K562 (cell line): ENCODE data around the gene ZNF791. TPM values are rescaled to one million over a fixed set of nuclear protein-coding genes. Genes with fewer than 3 reads are reported as not detected.

ENCODE experiments used
- ATAC-seq: fragments of 200-7000 bp; cut with Tn5 transposase; 3 replicates; pipeline ENCODE4 v1.9.1; 2020; ENCODE audit warnings: moderate library complexity
- BruUV-seq: library from RNA; stranded (reverse); fragments of 400-500 nt; replicated peaks from 2 replicates; lab custom pipeline; 2021; lab: Mats Ljungman, UMichigan
- CTCF ChIA-PET: fragments of 300-600 bp; formaldehyde crosslinking; extraction: SDS; loops from one replicate; lab custom pipeline; 2021; ENCODE audit warnings: low intra/inter-chr PET ratio; lab: Yijun Ruan, JAX
- POLR2A ChIA-PET: fragments of 300-600, 350-650 bp; sonication (Branson Sonifier 250); formaldehyde crosslinking; extraction: SDS; loops from one replicate; lab custom pipeline; 2021; ENCODE audit warnings: antibody characterized with exemption, inconsistent platforms; lab: Yijun Ruan, JAX
- DNase-seq, 4 experiments: peaks; one replicate each; pipeline versions ENCODE4 v3.0.0 to v3.0.0-alpha.2; 2011 to 2018; ENCODE audit warnings: low spot score in 3 of 4, mixed read lengths in 3 of 4; ENCODE audit errors: extremely low read depth in 1 of 4
- FAIRE-seq: peaks from 2 replicates; lab custom pipeline; 2011; peaks lifted over from hg19 to GRCh38; lab: Jason Lieb, UNC
- H2AFZ ChIP-seq: 2 replicates; pipeline ENCODE4 v1.6.0; 2011; ENCODE audit warnings: low read depth, low read length, control low read depth, inconsistent platforms
- H3K27ac ChIP-seq: fragments of 200-600 bp; 3 replicates; pipeline ENCODE4 v1.8.0; 2011; ENCODE audit warnings: low read depth, mild to moderate bottlenecking, control low read depth, inconsistent platforms, low read length, moderate library complexity, mixed read lengths; ENCODE audit errors: extremely low read depth
- H3K27me3 ChIP-seq, 2 experiments: fragments of 300-600 bp in 1 of 2; 2 replicates in 1 of 2; 3 replicates in 1 of 2; pipeline versions ENCODE4 v1.6.0 to v1.8.0; 2011; ENCODE audit warnings: inconsistent platforms in 2 of 2, low read length in 2 of 2, mild to moderate bottlenecking in 1 of 2, mixed read lengths in 1 of 2, moderate library complexity in 1 of 2; ENCODE audit not compliant: control insufficient read depth in 2 of 2, insufficient read depth in 2 of 2
- H3K36me3 ChIP-seq: fragments of 300-600 bp; 3 replicates; pipeline ENCODE4 v1.8.0; 2011; ENCODE audit warnings: mild to moderate bottlenecking, low read length, inconsistent platforms; ENCODE audit not compliant: control insufficient read depth, insufficient read depth
- H3K4me1 ChIP-seq, 2 experiments: fragments of 200-600 bp in 1 of 2; replicated peaks in 1 of 2; 2 replicates in 1 of 2; 3 replicates in 1 of 2; pipeline versions ENCODE4 v1.5.1 to v1.8.0; 2011; ENCODE audit warnings: inconsistent platforms in 2 of 2, low read length in 2 of 2, mild to moderate bottlenecking in 1 of 2, mixed read lengths in 1 of 2, moderate library complexity in 1 of 2; ENCODE audit not compliant: control insufficient read depth in 2 of 2, insufficient read depth in 2 of 2
- H3K4me2 ChIP-seq: 2 replicates; pipeline ENCODE4 v1.6.1; 2011; ENCODE audit warnings: low read length, control low read depth, inconsistent platforms, mixed read lengths; ENCODE audit not compliant: insufficient read depth
- H3K4me3 ChIP-seq: fragments of 200-600 bp; sonication (generic), shearing (Covaris generic); 2 replicates; pipeline ENCODE4 v1.5.1; 2016; ENCODE audit warnings: control low read depth, inconsistent platforms
- H3K79me2 ChIP-seq: fragments of 200-600 bp; 3 replicates; pipeline ENCODE4 v1.8.0; 2011; ENCODE audit warnings: low read length, inconsistent platforms; ENCODE audit not compliant: control insufficient read depth, insufficient read depth
- H3K9ac ChIP-seq, 2 experiments: 2 replicates each; pipeline versions ENCODE4 v1.6.0 to v1.6.1; 2011; ENCODE audit warnings: low read depth in 2 of 2, low read length in 2 of 2, control low read depth in 1 of 2, inconsistent platforms in 1 of 2, mild to moderate bottlenecking in 1 of 2, mixed read lengths in 1 of 2; ENCODE audit not compliant: insufficient read depth in 1 of 2
- H3K9me1 ChIP-seq: one replicate; pipeline ENCODE4 v1.6.0; 2011; ENCODE audit warnings: inconsistent platforms, mild to moderate bottlenecking, low read length, moderate library complexity; ENCODE audit not compliant: control insufficient read depth, insufficient read depth
- H3K9me3 ChIP-seq: replicated peaks from 2 replicates; pipeline ENCODE4 v1.5.1; 2011; ENCODE audit warnings: low read depth, low read length, inconsistent platforms; ENCODE audit not compliant: control insufficient read depth, insufficient read depth
- H4K20me1 ChIP-seq: replicated peaks from 2 replicates; pipeline ENCODE4 v1.6.1; 2011; ENCODE audit warnings: low read length, inconsistent platforms, mixed read lengths; ENCODE audit not compliant: control insufficient read depth, insufficient read depth
- CBX3 ChIP-seq, 2 experiments: IDR thresholded peaks; 1 replicate in 1 of 2; 2 replicates in 1 of 2; pipeline ENCODE4 v1.6.1; 2012; ENCODE audit warnings: inconsistent platforms in 2 of 2, low read length in 2 of 2, borderline replicate concordance in 1 of 2, control low read depth in 1 of 2
- HDAC1 ChIP-seq, 2 experiments: fragments of 450-650 bp; IDR thresholded peaks; 2 replicates each; pipeline ENCODE4 v1.6.1; 2016 to 2017; ENCODE audit warnings: inconsistent platforms in 1 of 2, mild to moderate bottlenecking in 1 of 2, moderate library complexity in 1 of 2
- POLR2G ChIP-seq: fragments of 200-400 bp; formaldehyde crosslinking; IDR thresholded peaks from 2 replicates; pipeline ENCODE4 v1.6.1; 2017; ENCODE audit warnings: low read depth, mild to moderate bottlenecking, antibody characterized with exemption, low read length, moderate library complexity
- RBFOX2 ChIP-seq: fragments of 200-400 bp; formaldehyde crosslinking; IDR thresholded peaks from 2 replicates; pipeline ENCODE4 v1.6.1; 2017; ENCODE audit warnings: low read depth, mild to moderate bottlenecking, low read length, moderate library complexity
- WGBS: fragments of 100-300 bp; shearing (Covaris generic); methylation state at CpG from one replicate; pipeline ENCODE4 v1.1.6; 2016; ENCODE audit warnings: low coverage, mixed read lengths; ENCODE audit not compliant: insufficient coverage; ENCODE audit errors: missing lambda C conversion rate; 5-methylcytosine and 5-hydroxymethylcytosine counted together
- in situ Hi-C: fragments of 300-500 bp; cut with MboI; formaldehyde crosslinking; loops from 4 replicates; pipeline ENCODE4 v1.15.0; 2018; ENCODE audit warnings: inconsistent platforms, mixed read lengths
- intact Hi-C: fragments of 100-400 bp; cut with micrococcal nuclease; formaldehyde crosslinking; loops from 2 replicates; pipeline ENCODE4 v1.14.2; 2022
- polyA plus RNA-seq, 8 experiments: library from polyadenylated mRNA; depleted of rRNA in 4 of 8; stranded (reverse) in 5 of 8; unstranded in 3 of 8; fragments of >200 nt; fragmentation: Nextera tagmentation in 2 of 8; fragmentation: Illumina TruSeq in 1 of 8; extraction: Ambion mirVana in 2 of 8; extraction: Trizol in 1 of 8; gene quantifications; 2 replicates each; pipeline versions ENCODE4 v1.2.1 to v1.2.3, GENCODE V29; 2011 to 2014; ENCODE audit warnings: inconsistent platforms in 1 of 8, missing spikeins in 1 of 8
- total RNA-seq, 7 experiments: library from RNA; depleted of rRNA in 6 of 7; stranded (reverse); fragments of >200 nt in 6 of 7; fragmentation: Illumina TruSeq in 2 of 7; extraction: Trizol in 2 of 7; gene quantifications; 2 replicates each; pipeline versions ENCODE4 v1.2.1 to v1.2.3, GENCODE V29; 2011 to 2021; ENCODE audit warnings: low replicate concordance in 1 of 7

Gene ZNF791
- total and polyA plus RNA-seq, 9 of the 15 experiments (the other 6 are each of a cell fraction or from before 2014, with no cell fraction given): 7.8 to 22.7 (median 13.1) TPM

DNA sequence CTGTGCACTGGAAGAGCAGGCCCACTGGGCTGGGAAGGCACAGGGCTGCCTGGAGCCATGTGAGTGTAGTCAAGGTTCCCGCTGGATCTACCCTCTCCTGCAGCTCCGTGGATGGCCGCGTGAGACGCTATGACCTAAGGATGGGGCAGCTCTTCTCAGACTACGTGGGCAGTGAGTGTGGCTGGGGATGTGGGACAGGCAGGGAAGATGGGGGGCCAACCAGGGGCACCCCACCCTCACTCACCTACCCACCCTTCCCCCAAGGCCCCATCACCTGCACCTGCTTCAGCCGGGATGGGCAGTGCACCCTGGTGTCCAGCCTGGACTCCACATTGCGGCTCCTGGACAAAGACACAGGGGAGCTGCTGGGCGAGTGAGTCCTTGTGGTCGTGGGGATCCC is 62.0 kb downstream of the ZNF791 start:
- Histone ChIP-seq H3K4me2 (no peak overlapping the region), H3K9ac (peak overlapping the region in 1 of 2 experiments; percentile 28; a peak in 2 of 4 replicates), H3K27me3 (no peaks in the 10 kb centered on the region), H3K27ac (no peak overlapping the region), H3K79me2 (peaks cover 28% of the 10 kb centered on the region), H2AFZ (no peak overlapping the region), H3K4me3 (no peak overlapping the region), H3K36me3 (peaks cover 63% of the 10 kb centered on the region), H4K20me1 (peaks cover 5% of the 10 kb centered on the region), H3K9me1 (no peaks in the 10 kb centered on the region)
- CTCF ChIA-PET: interaction anchor here (0.6 to 2.0 kb wide), 2 partner anchors 109 to 151 kb away, joined by 3 to 7 read pairs; no protein-coding TSS in a partner anchor
- in situ Hi-C loops (loop anchor here (5.0 to 10.0 kb wide), 2 partner anchors 110 to 468 kb away; no protein-coding TSS in a partner anchor), intact Hi-C loops (loop anchor here (1.0 to 2.0 kb wide), 3 partner anchors 32 to 150 kb away; no protein-coding TSS in a partner anchor)
- BruUV-seq: no TSS peak
- ATAC-seq (no peak), DNase-seq (no peak)
- POLR2A ChIA-PET: interaction anchor here (0.6 to 4.7 kb wide), 5 partner anchors 7 to 582 kb away, joined by 3 to 39 read pairs (median 4); partner anchors contain the start of gene DHPS
- WGBS: 91% methylated on average over 5 of the region's 10 CpGs
- TF ChIP-seq POLR2G (peak; percentile 44; the same call in 1 of the 2 replicates), CBX3 (IDR thresholded peaks at IDR 0.05; ENCODE audit: borderline replicate concordance in 1 of 2, low read length in 2 of 2) (no peak), HDAC1 (IDR thresholded peaks at IDR 0.05) (no peak), RBFOX2 (peak; percentile 58; the same call in 1 of the 2 replicates)
- TF ChIP-seq, all 486 proteins: peak for 2
- Histone ChIP-seq H3K9me3 (no peaks in the 10 kb centered on the region), H3K4me1 (peaks cover 15 to 49% of the 10 kb centered on the region in 2 experiments; a peak in 4 of 5 replicates)
- FAIRE-seq: no peak
